Smooth muscle cell (in vitro differentiated cells): ENCODE measurements around the gene HDAC10. TPM values are rescaled to one million over a fixed set of nuclear protein-coding genes. Genes with fewer than 3 reads are reported as not detected.

Source experiments
- DNase-seq: peaks from one replicate; lab custom pipeline; 2025; ENCODE audit not compliant: unreplicated experiment; lab: John Stamatoyannopoulos, UW
- H2AFZ ChIP-seq: fragments of 200-600 bp; sonication (generic); 2 replicates; pipeline ENCODE4 v1.6.0; 2016; ENCODE audit warnings: antibody characterized with exemption, low read depth, mild to moderate bottlenecking
- H3F3A ChIP-seq: fragments of 200-600 bp; sonication (generic); 2 replicates; pipeline ENCODE4 v1.6.0; 2017; ENCODE audit warnings: antibody characterized with exemption, low read depth
- H3K27ac ChIP-seq: fragments of 200-600 bp; sonication (generic); 2 replicates; pipeline ENCODE4 v1.5.1; 2016; ENCODE audit warnings: low read depth, mild to moderate bottlenecking
- H3K27me3 ChIP-seq: fragments of 200-600 bp; sonication (generic); 2 replicates; pipeline ENCODE4 v1.6.1; 2016; ENCODE audit warnings: low read depth, mild to moderate bottlenecking
- H3K36me3 ChIP-seq: fragments of 200-600 bp; sonication (generic); 2 replicates; pipeline ENCODE4 v1.5.1; 2016; ENCODE audit warnings: low read depth
- H3K4me1 ChIP-seq: fragments of 200-600 bp; sonication (generic); 2 replicates; pipeline ENCODE4 v1.5.1; 2016; ENCODE audit warnings: low read depth
- H3K4me2 ChIP-seq: fragments of 200-600 bp; sonication (generic); 2 replicates; pipeline ENCODE4 v1.6.0; 2016; ENCODE audit warnings: mild to moderate bottlenecking
- H3K4me3 ChIP-seq: fragments of 200-600 bp; sonication (generic); 2 replicates; pipeline ENCODE4 v1.5.1; 2016; ENCODE audit warnings: mild to moderate bottlenecking
- H3K79me2 ChIP-seq: fragments of 200-600 bp; sonication (generic); 2 replicates; pipeline ENCODE4 v1.6.0; 2016; ENCODE audit warnings: low read depth, mild to moderate bottlenecking
- H3K9ac ChIP-seq: fragments of 200-600 bp; sonication (generic); 2 replicates; pipeline ENCODE4 v1.6.0; 2016; ENCODE audit warnings: low read depth
- H3K9me3 ChIP-seq: fragments of 200-600 bp; sonication (generic); replicated peaks from 2 replicates; pipeline ENCODE4 v1.5.1; 2016; ENCODE audit warnings: low read depth
- H4K20me1 ChIP-seq: fragments of 200-600 bp; sonication (generic); 2 replicates; pipeline ENCODE4 v1.6.0; 2016; ENCODE audit warnings: low read depth
- WGBS: methylation state at CpG from one replicate; pipeline ENCODE4 v1.1.7; 2016; ENCODE audit warnings: low lambda C conversion rate; 5-methylcytosine and 5-hydroxymethylcytosine counted together
- polyA plus RNA-seq: library from polyadenylated mRNA; unstranded; fragments of >200 nt; fragmentation: Nextera tagmentation; extraction: Ambion mirVana; gene quantifications from 2 replicates; pipeline ENCODE4 v1.2.1, GENCODE V29; 2016
- total RNA-seq: library from RNA; depleted of rRNA; stranded (reverse); fragments of >200 nt; gene quantifications from 2 replicates; pipeline ENCODE4 v1.2.3, GENCODE V29; 2014
- TF ChIP-seq, protein P1 (sequence below): fragments of 200-600 bp; sonication (generic); IDR thresholded peaks from 2 replicates; pipeline ENCODE4 v1.5.1; 2017; ENCODE audit warnings: borderline replicate concordance, mild to moderate bottlenecking, antibody characterized with exemption; ENCODE audit not compliant: insufficient read depth, poor library complexity, severe bottlenecking

HDAC10 gene
- total and polyA plus RNA-seq, 2 experiments from 2014 or later: 9.5 to 15.7 TPM

DNA sequence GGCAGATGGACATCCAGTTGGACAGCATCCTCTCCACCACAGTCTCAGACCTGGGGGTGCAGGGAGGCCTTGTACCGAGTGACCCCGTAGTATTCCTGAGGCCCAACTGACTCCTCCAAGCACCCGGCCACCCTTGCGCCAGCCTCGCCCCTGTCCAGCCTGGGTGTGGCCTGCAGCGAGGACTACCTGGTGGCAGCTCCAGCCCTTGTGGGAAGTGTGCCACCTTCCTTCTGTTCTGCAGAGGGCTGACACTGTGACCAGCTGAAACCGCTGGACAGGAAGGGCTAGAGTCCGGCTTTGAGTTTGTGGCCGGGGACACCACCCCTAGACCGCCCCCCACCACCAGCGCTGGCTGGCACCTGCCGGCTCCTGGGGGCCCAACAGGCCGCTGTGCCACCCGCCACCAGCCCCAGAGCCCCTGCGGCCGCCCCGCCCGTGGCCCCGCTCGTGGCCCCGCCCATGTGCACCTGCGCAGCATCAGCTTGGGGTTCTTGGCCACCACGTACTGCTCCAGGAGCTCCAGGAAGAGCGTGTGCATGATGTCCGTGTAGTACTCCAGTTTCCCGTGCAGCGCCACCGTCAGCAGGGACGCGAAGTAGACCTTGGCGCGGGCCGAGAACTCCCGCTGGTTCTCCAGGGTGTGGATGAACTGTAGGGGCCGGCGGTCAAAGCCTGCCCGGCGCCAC is 29.1 kb upstream of the HDAC10 start:
- H3K4me1 ChIP-seq: no peaks in the 10 kb centered on the region
- no peak overlapping the region for H2AFZ ChIP-seq
- WGBS: 98% methylated on average over 38 of the region's 38 CpGs
- H3K4me3 ChIP-seq: no peak overlapping the region
- no peak overlapping the region for H3K4me2 ChIP-seq
- no peaks in the 10 kb centered on the region for H3K9me3 ChIP-seq
- peaks cover 95% of the 10 kb centered on the region for H4K20me1 ChIP-seq
- H3K27ac ChIP-seq: no peak overlapping the region
- no peaks in the 10 kb centered on the region for H3K36me3 ChIP-seq
- no peak overlapping the region for H3K9ac ChIP-seq
- peaks cover 5% of the 10 kb centered on the region for H3K79me2 ChIP-seq
- DNase-seq: no peak
- TF ChIP-seq, protein P1, sequence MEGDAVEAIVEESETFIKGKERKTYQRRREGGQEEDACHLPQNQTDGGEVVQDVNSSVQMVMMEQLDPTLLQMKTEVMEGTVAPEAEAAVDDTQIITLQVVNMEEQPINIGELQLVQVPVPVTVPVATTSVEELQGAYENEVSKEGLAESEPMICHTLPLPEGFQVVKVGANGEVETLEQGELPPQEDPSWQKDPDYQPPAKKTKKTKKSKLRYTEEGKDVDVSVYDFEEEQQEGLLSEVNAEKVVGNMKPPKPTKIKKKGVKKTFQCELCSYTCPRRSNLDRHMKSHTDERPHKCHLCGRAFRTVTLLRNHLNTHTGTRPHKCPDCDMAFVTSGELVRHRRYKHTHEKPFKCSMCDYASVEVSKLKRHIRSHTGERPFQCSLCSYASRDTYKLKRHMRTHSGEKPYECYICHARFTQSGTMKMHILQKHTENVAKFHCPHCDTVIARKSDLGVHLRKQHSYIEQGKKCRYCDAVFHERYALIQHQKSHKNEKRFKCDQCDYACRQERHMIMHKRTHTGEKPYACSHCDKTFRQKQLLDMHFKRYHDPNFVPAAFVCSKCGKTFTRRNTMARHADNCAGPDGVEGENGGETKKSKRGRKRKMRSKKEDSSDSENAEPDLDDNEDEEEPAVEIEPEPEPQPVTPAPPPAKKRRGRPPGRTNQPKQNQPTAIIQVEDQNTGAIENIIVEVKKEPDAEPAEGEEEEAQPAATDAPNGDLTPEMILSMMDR: no peak
- no peaks in the 10 kb centered on the region for H3K27me3 ChIP-seq
- H3F3A ChIP-seq: peaks cover 4% of the 10 kb centered on the region

DNA sequence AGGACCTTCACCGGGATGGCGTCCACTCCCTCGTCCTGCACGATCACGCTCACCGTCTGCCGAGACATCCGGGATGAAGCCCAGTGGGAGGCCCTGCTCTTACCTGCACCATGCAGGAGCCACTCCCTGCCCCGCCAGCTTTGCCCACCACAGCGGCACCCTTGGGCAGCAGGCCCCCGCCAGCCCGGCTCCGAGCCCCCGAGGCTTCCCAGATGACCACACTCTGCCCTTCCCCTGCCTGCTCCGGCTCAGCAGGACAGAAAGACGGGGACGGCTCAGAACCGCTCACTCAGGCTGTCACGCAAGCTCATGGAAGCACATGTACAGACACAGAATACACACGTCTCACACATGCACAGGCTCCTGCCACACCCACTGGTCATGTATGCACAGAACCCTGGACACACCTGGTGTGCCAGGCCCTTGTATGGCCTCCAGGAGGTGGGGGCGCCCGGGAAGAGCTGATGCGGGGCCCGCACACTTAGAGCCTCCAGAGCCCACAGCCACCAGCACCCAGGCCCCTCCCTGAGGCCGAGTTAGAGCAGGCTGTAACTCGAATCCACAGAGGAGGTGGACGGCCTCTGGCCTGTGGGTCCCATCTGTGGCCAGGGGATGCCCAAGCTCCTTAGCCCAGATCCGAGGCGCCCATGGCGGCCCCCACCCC is 28.0 kb upstream of the HDAC10 start:
- DNase-seq: no peak
- Histone ChIP-seq H3K27ac (no peak overlapping the region), H3K9me3 (no peaks in the 10 kb centered on the region), H3K4me1 (no peaks in the 10 kb centered on the region), H2AFZ (no peak overlapping the region), H4K20me1 (peaks cover 92% of the 10 kb centered on the region), H3K79me2 (peaks cover 5% of the 10 kb centered on the region), H3K36me3 (no peaks in the 10 kb centered on the region), H3K27me3 (no peaks in the 10 kb centered on the region), H3K4me3 (no peak overlapping the region), H3F3A (peaks cover 9% of the 10 kb centered on the region), H3K9ac (no peak overlapping the region), H3K4me2 (no peak overlapping the region)
- TF ChIP-seq, protein P1: no peak
- WGBS: 94% methylated on average over 24 of the region's 30 CpGs

DNA sequence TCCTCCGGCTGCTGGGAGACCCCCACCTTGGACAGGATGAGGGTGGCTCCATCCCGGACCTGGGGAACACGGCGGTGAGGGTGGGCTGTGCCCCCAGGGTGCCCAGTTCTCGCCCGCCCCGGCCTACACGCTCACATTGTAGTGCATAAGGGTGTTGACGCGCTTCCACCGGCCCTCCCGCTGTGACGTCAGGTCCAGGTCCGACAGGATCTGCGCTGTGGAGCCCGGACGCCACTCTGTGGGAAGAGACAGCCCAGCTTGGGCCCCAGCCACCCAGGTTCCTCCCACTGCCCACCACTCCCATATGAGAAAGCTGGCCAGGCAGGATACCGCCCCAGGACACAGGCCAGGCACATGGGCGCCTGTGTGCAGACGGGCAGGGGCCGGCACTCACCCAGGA is 27.4 kb upstream of the HDAC10 start:
- H3K27me3 ChIP-seq: no peaks in the 10 kb centered on the region
- H3F3A ChIP-seq: peaks cover 14% of the 10 kb centered on the region
- peaks cover 5% of the 10 kb centered on the region for H3K79me2 ChIP-seq
- H2AFZ ChIP-seq: no peak overlapping the region
- H3K9me3 ChIP-seq: no peaks in the 10 kb centered on the region
- no peaks in the 10 kb centered on the region for H3K4me1 ChIP-seq
- H3K9ac ChIP-seq: no peak overlapping the region
- no peak overlapping the region for H3K4me3 ChIP-seq
- WGBS: 95% methylated on average over 16 of the region's 21 CpGs
- peaks cover 93% of the 10 kb centered on the region for H4K20me1 ChIP-seq
- no peak overlapping the region for H3K4me2 ChIP-seq
- H3K27ac ChIP-seq: no peak overlapping the region
- TF ChIP-seq, protein P1: no peak
- DNase-seq: no peak
- no peaks in the 10 kb centered on the region for H3K36me3 ChIP-seq
